GM18511 (cell line): ENCODE data around the gene UVRAG.
A peak's percentile ranks its signal among the peaks of the same experiment; 100 is the strongest.

ENCODE experiments used
- ATAC-seq: cut with Tn5 transposase; IDR thresholded peaks from one replicate; pipeline ENCODE4 v1.9.1; 2021; ENCODE audit warnings: mild to moderate bottlenecking, moderate library complexity; ENCODE audit not compliant: unreplicated experiment

The UVRAG gene

DNA sequence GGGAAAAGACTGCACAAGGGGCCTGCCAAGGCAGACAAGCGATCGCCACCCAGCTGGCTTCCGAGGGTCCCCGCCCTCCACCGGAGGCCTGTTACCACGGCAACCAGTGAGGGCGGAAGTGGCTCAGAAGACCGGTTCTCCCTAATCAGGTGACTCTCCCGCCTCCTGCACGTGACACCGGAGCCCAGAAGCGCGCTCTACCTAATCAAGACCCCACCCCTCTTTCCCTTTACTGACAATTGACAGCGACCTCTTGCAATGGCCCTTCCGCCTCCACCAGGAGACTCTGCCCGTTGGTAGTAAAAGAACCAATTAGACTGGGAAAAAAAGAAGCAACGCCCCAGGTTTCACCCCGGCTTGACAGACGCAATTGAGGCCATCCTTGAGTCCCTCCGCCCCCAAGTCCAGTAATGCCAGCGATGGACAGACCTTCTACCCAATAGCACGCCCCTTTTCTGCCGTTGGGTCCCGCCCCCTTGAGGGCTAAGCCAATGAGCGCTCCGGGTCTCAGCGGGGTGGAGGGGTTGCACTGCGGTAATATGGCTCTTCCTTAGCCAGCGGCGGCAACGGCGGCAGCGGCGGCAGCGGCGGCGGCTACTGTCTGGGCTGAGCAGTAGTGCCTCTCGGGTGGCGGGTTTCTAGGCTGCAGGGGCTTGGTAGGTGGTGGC, at the start of gene UVRAG:
UVRAG (plus strand) TSS at position 534 of the 668 bp plus-strand sequence. CDS start 198 bp downstream, outside the sequence.
- peak; percentile 82 for ATAC-seq

DNA sequence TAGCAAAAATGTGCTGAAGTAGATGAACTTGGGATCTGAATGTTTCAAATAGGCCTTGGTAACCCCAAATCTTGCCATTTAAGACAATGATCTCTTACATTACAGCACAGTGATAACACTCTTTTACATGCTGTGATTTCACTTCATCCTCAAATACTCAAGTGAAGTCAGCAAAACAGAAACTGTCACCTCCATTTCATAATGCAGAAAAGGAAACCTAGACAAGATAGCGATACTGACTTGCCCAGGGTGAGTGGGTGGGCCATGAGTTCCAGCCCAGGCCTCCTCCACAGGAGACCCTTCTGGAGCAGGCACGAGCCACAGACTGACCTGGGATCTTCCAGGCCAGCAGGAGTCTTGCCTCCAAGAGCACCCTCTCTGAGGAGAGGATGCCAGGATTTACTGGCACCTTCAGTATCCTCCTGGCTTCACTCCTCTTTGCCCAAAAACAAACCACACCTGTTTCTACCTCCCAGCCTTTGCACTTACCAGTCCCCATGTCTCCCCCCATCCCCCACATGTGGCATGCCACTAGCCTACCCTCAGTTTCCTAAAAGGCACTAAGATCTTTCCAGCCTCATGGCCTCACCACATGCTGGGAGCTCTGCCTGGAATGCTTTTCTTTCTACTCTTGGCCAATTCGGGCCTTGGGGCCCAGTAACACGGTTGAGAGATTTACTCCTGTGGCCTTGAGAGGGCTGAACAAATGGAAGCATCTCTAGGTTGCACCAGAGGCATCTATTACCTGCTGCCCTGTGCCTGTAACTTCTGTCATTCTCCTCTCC, 48.4 kb upstream of the UVRAG start:
- no peak for ATAC-seq

DNA sequence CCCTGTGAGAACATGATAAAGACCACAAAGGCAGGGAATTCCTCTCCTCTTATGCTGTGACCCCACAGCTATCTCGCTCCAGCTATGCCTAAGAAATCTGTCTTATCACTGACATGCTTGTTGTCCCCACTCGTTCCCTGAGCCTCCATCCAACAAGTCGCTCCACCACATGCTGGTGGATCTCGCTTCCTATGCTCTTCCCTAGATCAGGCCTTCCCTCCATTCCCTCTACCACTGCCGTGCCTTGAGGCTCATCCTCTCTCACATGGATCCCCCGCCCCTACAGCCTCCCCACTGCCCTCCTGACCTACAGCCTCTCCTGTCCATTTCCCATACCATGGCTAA, 47.8 kb upstream of the UVRAG start:
- no peak for ATAC-seq

DNA sequence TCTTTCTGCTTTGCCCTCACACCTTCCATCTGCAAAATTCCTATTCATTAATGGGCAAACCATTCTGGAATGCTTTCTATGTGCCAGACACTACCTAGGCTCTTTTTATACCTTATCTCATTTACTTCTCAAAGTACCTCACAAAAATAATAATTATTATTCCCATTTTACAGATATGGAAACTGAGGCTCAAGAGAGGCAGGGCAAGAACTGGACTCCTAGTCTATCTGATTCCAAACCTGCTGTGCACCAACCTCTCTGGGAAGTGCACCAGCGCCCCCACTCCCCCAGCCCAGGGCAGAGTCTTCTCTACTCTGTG, 47.3 kb upstream of the UVRAG start:
- ATAC-seq = no peak

DNA sequence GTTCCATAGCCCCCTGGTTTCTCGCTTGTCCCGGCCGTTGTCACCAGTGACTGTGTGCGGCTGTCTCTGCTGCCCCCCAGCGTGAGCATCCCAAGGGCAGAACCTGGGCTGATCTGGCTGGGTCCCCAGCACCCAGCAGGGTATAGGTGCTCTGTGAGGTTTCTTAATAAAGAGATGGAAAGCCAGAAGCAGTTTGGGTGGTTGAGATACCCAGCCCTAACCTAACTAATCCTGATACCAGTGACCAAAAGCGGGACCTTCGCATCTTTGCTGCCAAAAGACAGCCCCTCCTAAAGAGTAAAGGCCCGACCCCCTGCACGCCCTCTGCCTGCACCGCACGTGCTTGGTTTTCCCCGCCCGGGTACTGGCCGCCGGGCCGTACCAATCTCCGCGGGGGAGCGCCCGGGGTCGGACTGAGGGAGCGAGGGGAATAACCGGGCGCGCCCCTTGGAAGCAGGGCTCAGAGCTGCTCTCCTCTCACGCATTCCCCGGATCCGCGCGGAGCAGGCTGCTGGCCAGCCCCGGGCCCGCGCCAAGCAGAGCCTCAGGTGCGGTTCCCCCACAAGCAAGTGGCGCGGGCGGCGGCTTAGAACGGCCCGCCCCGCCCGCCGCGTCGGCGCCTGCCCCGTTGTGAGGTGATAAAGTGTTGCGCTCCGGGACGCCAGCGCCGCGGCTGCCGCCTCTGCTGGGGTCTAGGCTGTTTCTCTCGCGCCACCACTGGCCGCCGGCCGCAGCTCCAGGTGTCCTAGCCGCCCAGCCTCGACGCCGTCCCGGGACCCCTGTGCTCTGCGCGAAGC, 46.7 kb upstream of the UVRAG start, which contains the start of gene DGAT2:
DGAT2 (plus strand) TSS at position 667 of the 797 bp plus-strand sequence. CDS start 214 bp downstream, outside the sequence.
- ATAC-seq = peak; percentile 74

DNA sequence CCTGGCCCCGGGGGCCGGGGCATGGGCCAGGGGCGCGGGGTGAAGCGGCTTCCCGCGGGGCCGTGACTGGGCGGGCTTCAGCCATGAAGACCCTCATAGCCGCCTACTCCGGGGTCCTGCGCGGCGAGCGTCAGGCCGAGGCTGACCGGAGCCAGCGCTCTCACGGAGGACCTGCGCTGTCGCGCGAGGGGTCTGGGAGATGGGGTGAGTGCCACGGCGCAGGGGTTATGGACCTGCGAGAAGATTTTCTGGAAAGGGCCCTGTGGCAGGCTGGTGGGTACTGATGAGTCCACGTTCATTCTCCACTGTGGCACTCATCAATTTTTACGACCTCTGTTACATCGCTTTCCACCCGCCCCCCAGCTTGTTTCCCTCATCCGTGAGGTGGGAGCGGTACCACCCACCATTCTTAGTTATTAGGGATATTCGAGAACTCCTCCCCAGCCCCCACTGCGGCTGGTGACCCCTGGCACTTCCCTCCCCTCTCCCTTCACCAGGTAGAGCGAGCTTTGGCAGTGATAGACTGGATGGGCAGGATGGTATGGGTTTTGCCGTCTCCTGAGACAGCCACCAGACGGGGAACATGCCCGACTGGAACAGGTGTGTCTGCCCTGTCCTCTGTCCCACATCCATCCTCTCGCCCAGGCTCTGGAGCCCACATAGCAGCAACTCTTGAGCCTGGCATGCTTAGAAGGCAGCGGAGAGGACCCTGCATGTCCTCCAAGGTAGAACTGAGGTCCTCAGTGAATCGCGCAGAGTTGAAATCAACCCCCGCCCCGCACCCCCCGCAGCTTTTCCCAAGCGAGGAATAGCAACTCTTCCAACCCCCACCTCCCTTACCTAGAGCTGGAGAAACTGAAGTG, 45.9 kb upstream of the UVRAG start:
- no peak for ATAC-seq

DNA sequence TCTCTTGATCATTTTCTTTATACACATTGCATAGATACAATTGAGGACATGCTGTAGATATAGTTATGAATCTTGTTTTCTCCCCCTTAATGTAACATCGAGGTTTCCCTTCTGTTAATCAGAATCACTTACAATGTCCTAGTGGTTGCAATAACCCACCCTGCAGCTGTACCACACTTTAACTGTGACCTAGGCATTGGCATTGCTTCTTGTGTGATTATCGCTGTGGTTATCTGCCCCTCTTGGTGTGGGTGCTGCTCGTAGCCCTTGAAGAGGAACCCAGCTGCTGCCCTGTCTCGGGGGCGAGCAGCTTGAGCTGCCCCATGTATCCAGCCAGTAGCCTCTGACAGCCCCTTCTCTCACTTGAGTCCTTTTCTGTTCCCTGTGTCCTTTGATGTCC, 44.9 kb upstream of the UVRAG start:
- no peak for ATAC-seq

DNA sequence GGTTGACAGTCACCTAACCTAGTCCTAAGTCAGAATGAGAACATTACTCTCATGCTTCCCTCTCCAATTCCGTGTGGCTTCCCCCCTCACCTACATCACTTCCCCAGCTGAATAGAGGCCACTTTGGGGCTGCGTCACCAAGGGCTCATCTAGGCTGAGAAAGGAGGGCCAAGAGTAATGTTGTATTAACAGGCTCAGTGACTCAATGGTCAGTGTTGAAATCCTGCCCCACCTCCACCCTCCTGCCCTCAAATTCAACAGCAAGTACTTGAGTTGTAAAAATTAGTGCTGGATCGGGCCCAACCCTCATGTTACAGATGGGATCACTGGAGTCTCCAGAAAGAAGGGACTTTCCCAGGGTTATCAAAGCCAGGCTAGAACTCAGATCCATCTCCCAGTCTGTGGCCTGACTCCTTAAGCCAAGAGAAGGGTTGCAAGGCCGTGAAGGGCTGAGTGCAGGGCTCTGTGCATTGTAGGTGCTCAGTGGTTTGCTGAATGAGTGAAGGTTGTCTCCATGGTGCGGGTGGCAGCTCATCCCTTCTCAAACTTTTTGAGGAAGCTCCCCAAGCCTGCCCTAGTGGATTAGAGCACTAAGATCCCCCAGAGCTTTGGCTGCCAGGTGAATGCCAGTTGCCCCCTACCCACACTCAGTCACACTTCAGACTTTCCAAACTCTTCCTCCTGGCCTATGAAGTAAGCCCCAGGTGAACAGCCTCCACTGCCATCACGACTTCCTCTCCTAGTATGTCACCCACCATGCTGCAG, 43.2 kb upstream of the UVRAG start:
- no peak for ATAC-seq

DNA sequence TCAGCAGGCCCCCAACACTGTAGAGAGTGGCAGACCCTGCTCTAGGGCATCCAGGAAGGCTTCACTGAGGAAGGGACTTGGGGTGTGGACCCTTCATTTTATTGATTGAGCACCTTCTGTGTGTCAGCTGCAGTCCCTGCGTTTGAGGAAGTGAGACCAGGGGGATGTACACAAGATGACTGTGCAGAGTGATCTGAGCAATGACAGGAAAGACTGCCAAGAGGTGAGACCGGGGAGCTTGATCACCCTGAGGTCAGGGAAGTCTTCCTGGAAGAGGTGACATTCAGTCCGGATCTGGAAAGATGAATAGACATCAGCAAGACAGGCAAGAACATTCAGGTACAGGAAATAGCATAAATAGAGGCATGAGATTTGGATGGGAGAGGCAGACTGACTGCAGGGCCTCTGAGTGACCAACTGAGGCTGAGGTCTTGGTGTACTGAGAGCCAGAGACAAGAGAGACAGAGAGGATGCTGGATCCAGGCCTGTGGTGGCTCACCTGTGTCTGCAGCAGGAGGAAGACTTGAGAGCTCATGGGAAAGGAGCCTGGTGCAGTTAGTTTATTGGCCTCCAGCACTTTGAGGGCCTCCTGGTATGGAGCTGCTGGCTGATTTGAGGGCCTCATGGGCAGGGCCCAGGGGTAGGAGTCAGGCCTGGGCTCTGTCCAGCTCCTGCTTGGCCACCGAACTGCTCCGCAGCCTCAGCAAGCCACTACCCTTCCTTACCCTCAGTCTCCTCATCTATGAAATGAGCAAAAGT, 41.2 kb upstream of the UVRAG start:
- peak; percentile 92 for ATAC-seq

DNA sequence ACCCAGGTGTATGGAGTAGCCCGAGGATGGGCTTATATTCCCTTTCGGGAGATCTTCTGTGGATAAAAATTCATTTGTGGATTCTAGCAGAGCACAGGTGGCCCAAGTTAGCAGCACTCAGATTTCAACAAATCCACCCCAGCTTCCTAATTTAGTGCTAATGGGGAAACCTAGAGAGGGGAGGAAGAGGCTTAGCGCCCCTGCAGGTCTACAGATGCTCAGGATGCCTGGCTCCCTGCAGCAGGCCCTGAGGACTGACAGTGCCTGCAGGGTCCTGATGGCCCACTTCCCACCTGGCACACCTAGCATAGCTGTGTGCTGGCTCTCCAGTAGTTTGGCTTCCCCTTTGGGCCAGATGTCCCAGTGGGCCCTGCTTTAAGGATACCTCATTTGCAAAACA, 40.0 kb upstream of the UVRAG start:
- ATAC-seq = no peak

DNA sequence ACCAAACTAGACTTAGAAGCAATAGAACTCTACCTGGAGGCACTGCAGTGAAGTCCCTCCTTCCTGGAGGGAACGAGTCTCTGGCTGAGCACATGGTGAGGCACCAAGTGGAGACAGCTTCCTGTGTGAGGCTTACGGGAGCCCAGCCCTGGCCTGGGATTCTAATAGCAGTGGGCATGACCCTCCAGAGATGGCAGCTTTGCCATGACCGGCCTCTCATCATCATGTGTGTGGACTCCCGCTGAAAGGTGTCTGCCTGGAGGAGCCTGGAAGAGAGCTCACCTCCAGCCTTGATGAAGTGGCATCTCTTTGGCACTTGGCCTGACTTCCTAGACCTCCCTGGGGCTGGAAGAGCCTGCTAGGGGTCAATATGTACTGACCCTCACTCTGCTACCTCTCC, 38.5 kb upstream of the UVRAG start:
- no peak for ATAC-seq

DNA sequence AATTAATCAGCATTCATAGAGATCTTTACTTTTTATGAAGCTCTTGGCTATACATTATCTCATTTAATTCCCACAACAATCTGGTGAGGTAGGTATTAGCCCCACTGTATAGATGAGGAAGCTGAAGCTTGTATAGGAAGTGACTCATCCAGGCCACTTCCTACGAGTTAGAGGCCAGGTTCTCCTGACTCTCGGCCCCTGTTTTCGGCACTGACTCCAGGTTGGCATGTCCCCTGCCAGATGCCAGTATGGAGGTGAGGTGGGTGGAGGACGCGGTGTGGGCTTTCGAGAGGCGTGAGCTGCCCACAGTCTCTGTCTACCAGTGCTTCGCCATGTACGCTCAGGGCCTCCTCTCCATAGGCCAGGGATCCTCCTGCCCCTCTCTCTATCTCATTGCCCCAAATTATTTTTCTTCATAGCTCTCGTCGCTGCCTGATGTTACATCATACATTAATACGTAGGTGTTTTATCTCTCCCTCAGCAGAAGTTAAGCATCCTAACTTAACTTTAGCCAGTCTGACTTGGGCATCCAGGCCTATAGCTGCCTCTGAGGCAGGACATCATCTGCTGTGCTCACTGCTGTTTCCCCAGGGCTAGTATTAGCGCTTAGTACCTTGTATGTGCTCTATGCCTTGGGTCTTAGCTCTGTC, 37.4 kb upstream of the UVRAG start:
- ATAC-seq = no peak

DNA sequence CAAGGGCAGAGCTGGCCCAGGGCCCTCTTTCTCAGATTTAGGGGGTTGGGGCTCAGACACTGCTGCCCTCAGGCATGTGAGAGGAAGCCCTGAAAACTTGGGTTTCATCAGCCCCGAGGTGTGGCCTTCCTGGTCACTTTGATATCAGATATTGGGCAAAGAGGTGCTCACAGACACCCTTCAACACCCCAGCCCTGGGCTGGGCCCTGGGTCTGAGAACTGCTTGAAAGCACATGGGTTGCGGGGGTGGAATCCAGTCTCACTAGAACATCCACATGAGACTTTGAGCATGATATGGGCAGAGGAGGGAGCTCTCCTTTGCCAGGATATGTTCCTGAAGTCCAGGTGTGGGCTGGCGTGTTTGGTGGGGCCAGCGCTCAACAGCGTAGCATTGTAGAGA, 36.0 kb upstream of the UVRAG start:
- no peak for ATAC-seq

DNA sequence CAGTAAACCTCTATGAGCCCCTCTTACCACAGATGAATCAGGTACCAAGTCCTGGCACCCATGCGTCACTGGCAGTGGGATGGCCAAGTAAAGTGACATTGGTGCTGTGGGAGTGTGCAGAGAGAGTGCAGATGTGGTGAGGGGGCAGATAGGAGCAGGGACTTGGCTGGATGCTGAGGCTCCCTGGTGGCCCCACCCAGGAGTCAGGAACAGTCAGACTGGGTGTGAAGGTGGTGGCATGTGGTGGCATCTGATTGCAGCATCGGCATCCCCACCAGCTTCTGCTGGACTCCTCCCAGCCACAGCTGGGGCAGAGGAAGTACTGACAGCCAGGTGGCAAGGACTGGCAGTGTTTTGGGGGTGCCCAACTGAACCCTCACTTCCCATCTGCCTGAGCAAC, 35.0 kb upstream of the UVRAG start:
- ATAC-seq = no peak

DNA sequence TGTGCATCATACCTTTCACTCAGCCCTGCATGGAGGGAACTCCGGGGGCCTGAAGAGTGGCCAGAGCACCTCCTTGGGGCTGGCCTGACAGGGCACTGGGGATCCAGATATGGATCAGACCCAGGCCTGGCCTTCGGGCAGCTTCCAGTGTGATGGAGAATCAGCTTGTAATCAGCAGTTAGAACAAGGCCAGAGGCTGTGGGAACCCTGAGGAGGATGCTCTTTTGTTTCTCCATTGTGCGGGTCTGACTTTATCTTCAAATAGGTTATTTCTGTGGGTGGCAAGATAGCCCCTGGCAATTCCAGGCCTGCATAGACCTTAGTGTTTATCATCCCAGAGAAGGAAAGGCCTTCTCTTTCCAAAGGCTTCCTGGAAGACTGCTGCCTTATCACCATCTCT, 34.1 kb upstream of the UVRAG start:
- no peak for ATAC-seq

DNA sequence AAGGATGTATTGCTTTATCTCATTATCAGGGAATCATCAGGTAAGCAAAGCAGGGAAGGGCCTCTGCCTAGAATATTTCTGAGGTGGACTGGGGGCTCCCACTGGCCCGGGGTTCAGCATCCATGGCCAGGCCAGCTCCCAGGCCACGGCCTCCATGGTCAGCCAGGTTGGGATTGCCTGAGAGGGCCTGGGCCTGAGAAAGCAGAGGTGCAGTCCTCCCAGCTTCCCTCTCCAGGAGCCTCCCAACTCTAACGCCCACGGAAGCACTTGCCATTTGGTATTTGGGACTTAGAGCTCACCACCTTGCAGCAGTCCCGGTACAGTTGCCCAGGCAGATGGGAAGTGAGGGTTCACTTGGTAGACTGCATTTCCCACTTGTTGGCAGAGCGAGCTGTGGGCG, 33.7 kb upstream of the UVRAG start:
- ATAC-seq = no peak

DNA sequence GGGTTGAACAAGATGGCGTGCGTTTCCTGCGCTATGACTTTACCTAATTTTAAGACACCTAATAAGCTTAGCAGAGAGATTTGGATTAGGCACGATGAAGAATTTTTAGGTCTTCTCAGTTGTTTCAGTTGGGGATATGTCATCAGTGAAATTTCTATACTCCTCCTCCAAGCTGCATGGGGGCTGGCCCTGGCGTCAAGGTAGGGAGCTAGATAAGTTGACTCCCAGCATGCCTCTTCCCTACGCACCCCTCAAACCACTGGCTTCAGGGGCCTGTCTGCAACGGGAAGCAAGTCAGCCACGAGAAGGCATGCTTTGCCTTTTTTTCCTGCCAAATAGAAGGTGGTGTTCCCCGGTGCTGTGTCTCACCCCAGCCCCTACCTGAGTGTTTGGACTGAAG, 33.2 kb upstream of the UVRAG start:
- ATAC-seq = no peak

DNA sequence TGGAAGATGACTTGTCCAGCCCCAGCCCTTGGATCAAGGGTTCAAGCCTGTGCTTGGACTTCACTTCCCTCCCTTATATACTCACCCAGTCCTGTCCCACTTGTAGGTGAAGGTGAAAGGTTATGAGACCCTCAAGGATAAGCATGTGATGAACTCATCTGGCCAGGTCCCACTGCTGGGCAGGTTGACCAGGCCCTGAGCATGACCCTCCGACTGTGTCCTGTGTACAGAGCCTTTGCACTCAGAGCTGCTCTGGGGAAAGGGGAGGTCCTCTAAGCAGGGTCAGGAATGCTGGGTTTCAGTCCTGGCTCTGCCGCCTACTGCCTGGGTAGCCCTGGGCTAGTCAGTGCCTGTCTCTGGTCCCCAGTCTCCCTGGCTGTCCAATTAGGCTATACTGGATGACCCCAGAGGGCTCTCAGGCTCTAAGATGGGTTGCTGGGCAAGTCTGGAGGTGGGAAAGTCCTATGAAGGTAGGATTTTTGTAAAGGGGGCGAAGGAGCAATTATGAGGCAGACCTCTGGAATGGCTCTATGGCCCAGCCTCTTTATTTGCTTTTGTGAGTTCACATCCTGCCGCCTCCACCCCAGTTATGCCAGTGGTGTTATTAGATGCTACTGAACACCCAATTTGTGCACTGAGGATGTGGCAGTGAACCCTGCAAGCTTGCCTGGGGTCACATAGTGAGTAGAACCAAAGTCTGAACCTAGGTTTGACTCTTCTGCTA, 32.3 kb upstream of the UVRAG start:
- no peak for ATAC-seq
